GM19025 (cell line): ENCODE data around the gene ZBTB7C.
"Not testable (repeated sequence)": the region's sequence is repeated elsewhere in the genome, so short reads cannot be mapped to it uniquely, and the experiment has no call there.

Experiments
- ATAC-seq: cut with Tn5 transposase; IDR thresholded peaks from one replicate; pipeline ENCODE4 v1.9.1; 2021; ENCODE audit warnings: mild to moderate bottlenecking, low read depth, moderate library complexity; ENCODE audit not compliant: unreplicated experiment

The ZBTB7C gene

DNA sequence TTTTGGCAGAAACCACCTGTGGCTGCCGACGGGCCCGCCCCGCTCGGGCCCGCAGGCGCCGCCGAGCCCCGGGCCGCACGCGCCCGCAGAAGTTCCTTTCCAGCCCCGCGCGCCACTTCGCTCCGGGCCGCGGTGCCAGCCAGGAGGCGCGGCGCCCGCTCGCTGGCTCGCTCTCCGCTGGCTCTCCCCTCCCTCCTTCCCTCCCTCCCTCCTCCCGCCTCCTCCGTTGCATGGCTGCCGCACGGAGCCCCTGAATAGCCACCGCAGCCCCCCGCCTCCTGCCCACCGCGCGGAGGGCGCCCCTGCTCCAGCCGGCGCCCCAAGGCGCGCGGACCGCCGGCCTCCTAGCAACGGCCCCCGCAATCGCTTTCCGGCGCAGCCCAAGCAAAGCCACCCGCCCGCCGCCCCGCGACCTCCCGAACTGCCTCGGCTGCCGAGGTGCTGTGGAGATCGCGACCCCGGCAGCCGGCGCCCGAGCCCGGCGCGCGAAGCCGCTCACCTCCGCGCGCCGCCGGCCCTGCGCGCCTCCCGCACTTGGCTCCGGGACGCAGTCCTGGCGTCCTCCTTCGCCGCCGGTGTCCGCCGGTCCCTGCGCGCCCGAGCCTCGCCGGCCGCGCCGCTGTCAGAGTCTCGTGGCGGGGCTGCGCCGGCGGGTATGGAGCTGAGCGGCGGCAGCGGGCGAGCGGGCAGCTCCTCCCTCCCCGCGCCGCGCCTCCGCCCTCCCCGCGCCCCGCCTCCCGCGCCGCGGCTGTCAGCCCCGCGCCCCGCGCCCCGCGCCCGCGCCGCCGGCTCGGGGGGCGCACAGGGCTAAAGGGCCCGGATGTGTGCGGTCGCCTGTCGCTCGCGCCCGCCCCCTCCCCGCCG lies at the start of gene ZBTB7C:
Gene ZBTB7C, minus strand, starts transcription at position 657 of the 864 bp plus-strand sequence.
- ATAC-seq: no peak

DNA sequence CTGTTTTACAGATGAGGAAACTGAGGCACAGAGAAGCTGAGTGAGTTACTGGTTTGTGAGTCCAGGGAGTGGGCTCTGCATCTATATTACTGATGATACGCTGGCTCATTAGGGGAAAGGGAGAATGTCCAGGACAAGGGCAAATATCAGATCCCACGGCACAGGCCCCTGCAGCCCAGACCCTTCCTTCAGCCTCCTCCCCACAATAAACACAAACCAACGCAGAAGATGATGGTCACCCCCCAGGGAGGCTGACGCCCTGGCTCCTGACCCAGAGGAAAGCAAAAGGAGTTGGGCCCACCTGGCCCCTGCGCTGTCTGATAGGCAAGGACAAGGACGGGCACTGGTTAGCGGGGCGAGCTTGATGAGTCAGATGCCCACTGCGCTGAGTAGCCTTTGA lies 47.7 kb upstream of the ZBTB7C start:
- no peak for ATAC-seq

GRCh38 chr18:48455555-48456478 lies 46.6 kb upstream of the ZBTB7C start:
- ATAC-seq: no peak

DNA sequence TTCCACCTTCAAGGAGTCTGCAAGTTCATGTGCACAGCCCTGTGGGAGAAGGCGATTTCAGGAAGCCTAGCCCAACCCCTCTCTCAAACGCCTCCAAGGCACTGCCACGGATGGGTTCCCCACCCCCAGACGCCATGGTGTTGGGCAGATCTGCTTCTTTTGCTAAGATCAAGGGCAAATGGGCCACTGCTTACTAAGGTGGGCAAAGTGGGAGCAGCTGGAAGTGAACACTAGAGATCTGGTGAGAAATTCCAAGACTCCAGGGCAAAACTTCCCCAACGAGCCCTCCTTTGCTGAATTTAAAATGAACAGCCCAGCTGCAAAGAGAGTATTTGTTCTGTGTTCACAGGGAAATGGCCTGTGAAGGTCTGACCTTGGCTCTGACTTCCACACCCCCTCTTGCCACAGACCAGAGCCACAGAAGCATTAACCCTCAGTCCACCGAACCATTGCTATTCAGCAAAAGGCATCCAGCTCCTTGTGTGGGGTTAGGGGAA lies 45.1 kb upstream of the ZBTB7C start:
- no peak for ATAC-seq

DNA sequence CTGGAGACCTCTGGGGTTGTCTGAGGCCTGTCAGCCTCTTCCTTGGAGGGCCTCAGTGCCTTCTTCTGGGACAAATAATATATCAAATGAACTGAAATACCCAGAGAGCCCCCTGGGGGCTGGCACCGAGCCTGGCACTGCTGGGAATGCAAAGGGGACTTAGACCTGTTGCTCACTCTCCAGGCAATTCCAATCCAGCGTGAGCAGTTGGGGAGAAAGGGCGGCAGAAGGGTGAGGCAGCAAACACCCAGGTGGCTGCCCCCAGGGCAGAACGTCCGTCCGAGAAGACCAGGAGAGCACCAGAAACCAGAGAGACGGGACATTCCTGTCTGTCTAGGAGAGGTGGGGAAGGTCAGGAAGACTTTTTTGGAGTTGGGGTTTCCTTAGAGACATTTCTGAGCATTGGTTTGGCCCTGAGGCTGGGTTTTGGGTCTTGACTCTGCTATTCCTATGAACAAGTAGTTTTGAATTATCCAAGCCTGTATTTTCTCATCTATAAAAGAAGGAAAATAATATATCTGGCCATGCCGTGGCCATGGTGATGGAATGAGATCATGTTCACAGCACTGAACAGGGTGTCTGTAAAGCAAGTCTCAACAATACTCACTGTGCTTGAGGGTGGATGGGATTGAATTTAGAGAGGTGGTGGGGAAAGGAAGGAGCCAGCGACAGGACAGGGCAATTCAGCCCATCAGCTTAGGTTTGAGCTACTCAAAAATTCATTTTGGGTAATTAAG lies 44.3 kb upstream of the ZBTB7C start:
- no peak for ATAC-seq

GRCh38 chr18:48452861-48453323 lies 43.7 kb upstream of the ZBTB7C start:
- no peak for ATAC-seq

GRCh38 chr18:48450685-48451084 lies 41.5 kb upstream of the ZBTB7C start:
- no peak for ATAC-seq

DNA sequence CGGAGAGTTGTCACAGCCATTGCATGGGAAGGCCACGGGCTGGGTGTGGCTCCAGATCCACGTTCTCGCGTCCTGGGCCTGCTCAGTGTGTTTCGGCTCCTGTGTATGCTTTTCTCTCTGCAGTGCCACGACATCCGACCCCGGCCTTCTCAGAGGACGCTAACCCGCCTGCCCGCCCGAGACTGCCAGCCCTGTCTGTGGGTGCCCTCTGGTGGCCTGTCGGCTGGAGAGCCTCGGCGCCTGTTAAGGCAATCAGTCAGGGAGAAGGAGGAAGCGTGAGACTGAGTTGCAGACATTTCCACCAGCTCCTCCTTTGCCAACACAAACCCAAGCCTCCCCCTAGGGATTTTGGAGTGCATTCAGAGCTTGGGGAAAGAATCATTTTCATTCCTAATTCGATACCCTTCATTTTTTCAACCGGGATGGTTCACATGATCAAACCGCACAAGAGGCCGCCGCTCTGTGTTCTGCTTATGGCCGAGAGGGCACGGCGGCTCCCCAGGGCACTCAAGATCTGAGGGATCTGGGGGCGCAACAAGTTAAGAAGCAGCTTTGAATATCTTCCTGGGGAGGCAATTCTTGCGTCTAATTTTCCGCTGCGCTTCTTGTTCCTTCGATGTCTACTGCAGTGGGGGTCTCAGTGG lies 37.5 kb upstream of the ZBTB7C start:
- ATAC-seq: peak; percentile 60

DNA sequence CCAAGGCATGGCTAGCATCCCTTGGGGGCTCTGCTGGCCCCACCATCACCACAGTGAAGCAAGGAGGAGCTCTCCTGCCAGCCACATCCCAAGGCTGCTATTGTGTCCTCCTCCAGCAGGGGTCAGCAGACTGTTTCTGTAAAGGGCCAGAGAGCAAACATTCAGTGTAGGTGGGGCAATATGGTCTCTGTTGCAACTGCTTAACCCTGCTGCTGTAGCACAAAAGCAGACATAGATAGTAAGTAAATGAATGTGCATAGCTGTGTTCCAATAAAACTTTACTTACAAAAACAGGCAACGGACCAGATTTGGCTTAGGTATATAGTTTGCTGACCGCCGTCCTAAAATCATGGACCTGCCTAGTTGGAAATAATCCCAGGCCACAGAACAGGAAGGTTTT lies 36.4 kb upstream of the ZBTB7C start:
- ATAC-seq: peak; percentile 56

- no peak for ATAC-seq
These were observed 33.6 kb upstream of the ZBTB7C start for GRCh38 chr18:48442761-48443160.

- ATAC-seq: no peak
These were observed 32.3 kb upstream of the ZBTB7C start for GRCh38 chr18:48441405-48441881.

GRCh38 chr18:48440924-48441323 lies 31.7 kb upstream of the ZBTB7C start:
- ATAC-seq: no peak

- ATAC-seq: no peak
These were observed 27.7 kb upstream of the ZBTB7C start for GRCh38 chr18:48436907-48437306.

DNA sequence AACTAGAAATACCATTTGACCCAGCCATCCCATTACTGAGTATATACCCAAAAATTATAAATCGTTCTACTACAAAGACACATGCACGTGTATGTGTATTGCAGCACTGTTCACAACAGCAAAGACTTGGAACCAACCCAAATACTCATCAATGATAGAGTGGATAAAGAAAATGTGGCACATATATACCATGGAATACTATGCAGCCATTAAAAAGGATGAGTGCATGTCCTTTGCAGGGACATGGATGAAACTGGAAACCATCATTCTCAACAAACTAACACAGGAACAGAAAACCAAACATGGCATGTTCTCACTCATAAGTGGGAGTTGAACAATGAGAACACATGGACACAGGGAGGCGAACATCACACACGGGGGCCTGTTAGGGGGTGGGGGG lies 25.2 kb upstream of the ZBTB7C start:
- ATAC-seq: not testable (repeated sequence)

GRCh38 chr18:48433541-48433940 lies 24.4 kb upstream of the ZBTB7C start:
- ATAC-seq: no peak

GRCh38 chr18:48430150-48430549 lies 21.0 kb upstream of the ZBTB7C start:
- ATAC-seq: no peak

GRCh38 chr18:48428475-48429177 lies 19.4 kb upstream of the ZBTB7C start:
- no peak for ATAC-seq

- no peak for ATAC-seq
These were observed 13.8 kb upstream of the ZBTB7C start for GRCh38 chr18:48422947-48423378.
